HG02970 (cell line): ENCODE measurements around the gene COPRS.
A peak's percentile ranks its signal among the peaks of the same experiment; 100 is the strongest.

Experiments
- ATAC-seq: cut with Tn5 transposase; IDR thresholded peaks from one replicate; pipeline ENCODE4 v1.9.1; 2021; ENCODE audit warnings: mild to moderate bottlenecking, moderate library complexity, moderate number of reproducible peaks; ENCODE audit not compliant: unreplicated experiment, low FRiP score

COPRS gene, protein sequence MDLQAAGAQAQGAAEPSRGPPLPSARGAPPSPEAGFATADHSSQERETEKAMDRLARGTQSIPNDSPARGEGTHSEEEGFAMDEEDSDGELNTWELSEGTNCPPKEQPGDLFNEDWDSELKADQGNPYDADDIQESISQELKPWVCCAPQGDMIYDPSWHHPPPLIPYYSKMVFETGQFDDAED

DNA sequence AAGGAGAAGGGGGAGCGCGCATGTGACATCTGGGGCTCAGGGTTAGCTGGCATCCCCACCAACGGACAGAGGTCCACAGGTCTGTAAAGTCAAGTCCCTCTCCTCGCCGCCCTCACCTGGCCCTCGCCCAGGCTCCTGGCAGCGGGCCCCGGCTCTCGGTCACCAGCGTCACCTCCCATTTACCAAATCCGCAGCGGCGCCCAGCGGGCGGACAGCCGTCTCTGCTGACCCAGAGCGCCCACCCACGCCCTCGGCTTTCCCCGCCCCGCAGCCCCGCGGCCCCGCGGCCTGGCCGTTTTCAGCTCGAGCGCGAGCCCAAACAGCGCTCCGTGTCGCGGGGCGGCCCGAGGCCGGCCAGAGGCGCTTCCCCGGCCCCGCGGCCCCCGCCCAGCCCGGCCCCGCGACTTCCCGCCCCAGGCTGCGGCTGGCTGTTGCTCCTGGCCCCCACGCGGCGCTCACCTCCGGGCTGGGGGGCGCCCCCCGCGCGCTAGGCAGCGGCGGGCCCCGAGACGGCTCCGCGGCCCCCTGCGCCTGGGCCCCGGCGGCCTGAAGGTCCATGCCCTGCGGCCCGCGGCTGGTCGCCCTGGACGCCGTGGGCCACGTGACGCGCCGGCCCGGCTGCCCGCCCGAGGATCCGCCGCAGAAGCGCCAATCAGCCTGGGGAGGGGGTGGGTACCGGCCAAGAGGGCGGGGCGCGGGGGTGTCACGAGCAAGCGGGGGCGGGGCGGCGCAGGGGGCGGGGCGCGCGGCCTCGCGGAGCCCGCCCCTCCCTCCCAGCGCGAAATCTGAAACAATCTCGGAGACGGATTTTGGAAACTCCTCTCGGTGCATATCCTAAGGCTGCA lies at the start of gene COPRS:
TSS of gene COPRS (minus strand) at position 603 of the 845 bp plus-strand sequence. CDS start at position 558, 45 bp downstream.
- ATAC-seq: peak; percentile 72

DNA sequence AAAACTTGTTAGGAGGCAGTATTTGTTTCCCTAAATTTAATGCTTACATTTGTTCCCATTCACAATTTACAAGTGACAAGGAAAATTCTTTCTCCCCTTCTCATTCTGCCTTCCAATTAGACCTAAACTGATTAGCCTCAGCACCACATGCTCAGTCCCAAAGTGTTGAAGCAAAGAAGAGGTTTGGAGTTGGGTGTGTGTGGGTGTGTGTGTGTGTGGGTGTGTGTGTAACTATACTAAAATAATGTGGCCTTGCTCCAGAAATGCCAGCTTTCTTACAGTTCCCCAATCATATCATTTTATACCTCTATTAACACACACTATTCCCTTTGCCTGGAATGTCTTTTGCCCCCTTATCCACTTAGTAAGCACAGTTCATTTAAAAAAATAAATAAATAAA lies 49.3 kb upstream of the COPRS start:
- no peak for ATAC-seq

DNA sequence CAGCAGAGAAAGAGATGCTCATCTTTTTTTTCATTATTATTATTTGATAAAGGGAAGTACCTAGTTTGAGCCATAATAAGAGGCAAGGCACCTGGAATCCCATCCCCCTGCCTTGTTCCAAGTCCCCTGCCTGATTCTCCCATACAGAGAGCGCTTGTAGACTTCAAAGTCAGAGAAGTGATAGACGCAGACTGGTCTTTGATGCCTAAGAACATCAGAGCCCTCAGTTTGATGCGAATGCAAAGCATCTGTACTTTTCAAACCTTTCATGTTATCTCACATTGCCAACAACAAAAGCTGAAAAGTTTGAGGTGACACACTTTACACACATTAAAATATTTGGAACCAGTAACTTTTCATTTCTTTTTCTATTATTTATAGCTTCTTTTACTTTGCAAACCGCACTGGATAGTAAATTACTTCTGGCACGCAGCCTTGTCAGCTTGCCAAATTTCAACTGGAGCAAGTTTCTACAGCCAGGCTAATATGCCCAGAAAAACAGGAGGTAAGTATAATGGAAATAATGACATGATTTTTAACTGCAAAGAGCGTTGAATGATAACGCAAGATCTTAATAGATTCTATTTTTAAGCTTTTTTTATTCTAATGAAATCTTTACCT lies 48.4 kb upstream of the COPRS start:
- no peak for ATAC-seq

DNA sequence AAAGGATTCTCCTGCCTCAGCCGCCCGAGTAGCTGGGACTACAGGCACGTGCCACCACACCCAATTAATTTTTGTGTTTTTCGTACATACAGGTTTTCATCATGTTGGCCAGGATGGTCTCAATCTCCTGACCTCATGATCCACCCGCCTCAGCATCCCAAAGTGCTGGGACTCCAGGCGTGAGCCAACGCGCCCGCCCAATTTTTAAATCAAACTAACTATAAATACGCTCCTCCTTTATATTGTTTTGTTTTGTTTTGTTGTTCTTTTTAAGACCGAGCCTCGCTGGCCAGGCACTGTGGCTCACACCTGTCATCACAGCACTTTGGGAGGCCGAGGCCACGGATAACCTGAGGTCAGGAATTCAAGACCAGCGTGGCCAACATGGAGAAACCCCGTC lies 44.4 kb upstream of the COPRS start:
- no peak for ATAC-seq

DNA sequence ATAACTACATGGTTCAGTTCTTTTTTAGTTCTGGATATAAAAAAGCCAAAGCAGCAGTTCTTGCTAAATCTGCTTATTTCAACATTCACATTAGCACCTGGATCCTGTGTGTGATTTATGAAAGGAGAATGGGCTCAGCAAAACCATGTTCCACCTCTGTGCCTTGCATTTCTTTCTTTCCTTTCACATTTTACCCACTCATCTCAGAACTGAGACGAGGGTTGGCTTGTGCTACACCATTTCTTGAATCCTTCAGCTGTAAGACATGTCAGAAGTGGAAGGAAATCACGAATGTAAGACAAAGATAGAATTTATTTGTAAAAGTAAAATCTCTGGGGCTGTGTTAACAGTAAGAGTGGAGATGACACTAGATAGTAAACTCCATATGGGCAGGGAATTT lies 43.6 kb upstream of the COPRS start:
- no peak for ATAC-seq

DNA sequence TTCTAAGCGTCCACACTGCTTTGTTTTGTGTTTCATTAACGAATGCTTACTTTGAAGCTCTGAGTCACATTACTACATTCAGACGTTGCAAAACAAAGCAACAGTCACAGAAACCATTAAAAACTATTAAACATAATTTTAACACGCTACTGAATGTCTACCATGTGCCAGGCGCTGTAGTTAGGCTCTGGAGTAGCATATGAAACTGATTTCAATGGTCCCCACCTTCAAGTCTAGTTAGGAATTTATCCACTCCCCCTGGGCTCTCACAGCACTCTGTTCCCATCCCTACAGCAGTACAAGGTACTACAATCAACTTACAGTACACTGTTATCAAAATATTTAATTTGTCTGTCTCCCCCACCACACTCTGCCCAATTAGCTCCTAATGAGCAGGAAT lies 41.8 kb upstream of the COPRS start:
- ATAC-seq: peak; percentile 8

DNA sequence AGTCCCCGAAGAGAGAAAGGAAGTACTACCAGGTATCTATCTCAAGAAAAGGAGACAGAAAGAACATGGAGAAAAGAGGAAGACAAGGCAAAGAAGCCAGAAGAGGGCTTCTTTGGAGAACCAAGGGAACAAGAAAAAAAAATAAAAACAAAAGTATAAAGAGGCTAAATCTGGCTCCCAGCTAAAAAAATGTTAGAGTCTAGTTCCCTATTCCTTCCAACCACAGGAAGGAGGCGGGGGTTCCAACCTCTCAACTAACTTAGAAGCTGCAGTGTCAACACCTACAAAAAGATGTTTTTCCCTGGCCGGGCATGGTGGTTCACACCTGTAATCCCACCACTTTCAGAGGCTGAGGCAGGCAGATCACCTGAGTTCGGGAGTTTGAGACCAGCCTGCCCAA lies 29.1 kb upstream of the COPRS start:
- no peak for ATAC-seq

DNA sequence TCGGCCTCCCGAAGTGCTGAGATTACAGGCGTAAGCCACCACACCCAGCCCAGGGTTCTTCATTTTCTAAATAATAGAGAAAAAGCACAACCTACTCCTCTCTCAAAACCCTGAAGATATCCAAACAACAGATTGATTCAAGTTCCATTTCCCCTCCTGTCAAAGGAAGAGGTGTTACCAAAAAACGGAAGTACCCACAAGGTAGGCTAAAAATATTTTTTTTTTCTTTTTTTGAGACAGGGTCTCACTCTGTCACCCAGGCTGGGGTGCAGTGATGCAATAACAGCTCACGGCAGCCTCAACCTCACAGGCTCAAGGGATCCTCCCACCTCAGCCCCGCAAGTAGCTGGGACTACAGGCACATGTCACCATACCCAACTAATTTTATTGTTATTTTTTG lies 23.5 kb upstream of the COPRS start:
- ATAC-seq: no peak

DNA sequence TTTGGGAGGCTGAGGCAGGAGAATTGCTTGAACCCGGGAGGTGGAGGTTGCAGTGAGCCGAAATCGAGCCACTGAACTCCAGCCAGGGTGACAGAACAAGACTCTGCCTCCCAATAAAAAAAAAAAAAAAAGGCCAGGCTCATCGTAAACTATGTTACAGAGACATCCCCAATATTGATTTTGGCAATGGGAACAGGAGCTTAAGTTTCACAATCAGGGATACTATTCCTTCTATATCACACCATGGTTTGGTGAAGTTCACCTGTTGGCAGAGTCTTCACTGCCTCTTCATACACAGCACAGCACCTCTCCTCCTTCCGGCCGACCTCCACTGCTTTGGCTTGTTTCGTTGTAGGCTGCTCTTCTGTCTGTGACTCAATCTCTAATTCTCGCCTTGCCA lies 21.3 kb upstream of the COPRS start:
- ATAC-seq: no peak

DNA sequence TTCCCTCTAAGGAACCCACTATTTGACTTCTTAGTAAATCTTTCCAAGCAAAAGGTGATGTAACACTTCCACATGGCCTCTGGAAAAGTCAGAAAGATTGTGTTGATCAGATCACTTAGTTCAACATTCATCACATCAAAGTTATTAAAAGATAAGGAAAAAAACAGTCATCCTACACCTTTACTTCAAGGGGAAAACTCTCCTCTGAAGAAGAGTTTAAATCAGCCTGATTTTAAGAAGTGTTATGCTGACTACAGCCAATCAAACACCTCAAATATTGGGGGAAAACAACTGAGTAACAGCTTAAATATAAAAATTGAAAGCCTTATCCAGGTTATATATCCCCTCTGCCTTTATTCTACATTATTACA lies 19.6 kb upstream of the COPRS start:
- ATAC-seq: no peak

DNA sequence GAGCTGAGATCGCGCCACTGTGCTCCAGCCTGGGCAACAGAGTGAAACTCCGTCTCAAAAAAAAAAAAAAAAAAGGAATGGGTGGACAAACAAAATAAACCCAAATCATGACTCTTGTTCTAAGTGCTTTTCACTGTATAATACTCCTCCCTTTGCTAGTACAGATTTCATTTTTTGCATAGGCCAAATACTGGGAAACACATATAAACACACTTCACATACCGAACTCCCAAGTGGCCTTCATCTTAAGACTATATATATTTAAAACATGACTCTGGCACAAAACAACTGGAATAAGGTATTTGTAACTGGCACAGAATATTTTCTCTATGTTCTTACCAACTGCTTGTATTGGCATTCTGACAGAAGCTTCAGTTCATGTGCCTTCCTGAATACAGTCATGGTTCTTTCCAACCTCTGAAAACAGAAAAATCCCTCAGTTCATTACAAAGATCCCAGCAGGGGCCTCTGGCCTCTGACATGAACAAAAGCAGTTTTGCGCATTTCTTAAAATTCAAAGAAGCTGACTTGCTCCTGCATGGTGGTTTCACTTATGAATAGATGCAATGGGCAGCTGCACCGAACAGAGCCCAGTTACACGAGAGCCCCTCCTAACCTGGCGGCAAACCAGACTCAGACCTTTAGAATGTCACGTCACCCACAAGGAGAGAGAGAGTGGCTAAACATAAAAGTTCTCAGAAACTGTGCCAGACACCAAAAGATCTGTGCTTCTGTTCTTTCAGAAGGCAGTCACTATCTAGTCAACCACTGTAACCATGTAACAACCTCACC lies 19.1 kb upstream of the COPRS start:
- no peak for ATAC-seq

DNA sequence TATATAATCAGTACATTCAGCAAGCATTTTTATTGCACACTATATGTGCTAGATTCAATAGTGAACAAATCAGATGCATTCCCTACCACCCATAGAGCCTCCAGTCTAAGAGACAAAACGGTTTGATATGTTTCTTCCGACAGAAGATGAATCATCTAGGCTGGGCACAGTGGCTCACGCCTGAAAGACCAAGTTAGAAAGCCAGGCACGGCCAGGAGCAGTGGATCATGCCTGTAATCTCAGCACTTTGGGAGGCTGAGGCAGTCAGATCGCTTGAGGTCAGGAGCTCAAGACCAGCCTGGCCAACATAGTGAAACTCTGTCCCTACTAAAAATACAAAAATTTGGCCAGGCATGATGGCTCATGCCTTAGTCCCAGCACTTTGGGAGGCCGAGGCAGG lies 18.3 kb upstream of the COPRS start:
- ATAC-seq: no peak

DNA sequence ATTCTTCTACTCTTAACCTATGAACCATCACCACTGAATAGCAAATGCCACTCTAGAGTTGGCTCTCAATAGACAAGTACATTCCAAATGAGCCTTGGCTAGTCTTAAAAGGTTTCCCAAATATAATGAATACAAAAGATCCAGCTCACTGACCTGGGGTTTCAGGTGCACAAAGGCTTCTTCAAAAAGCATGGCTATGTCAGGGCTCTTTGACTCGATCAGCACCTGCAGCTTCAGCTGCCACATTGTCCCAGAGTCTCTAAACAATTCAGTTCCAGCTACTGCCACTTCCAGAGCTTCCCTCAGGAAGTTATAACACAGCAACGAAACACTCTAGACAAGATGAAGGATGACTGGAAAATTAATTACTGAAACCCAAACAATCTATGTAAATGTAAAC lies 16.0 kb upstream of the COPRS start:
- no peak for ATAC-seq

DNA sequence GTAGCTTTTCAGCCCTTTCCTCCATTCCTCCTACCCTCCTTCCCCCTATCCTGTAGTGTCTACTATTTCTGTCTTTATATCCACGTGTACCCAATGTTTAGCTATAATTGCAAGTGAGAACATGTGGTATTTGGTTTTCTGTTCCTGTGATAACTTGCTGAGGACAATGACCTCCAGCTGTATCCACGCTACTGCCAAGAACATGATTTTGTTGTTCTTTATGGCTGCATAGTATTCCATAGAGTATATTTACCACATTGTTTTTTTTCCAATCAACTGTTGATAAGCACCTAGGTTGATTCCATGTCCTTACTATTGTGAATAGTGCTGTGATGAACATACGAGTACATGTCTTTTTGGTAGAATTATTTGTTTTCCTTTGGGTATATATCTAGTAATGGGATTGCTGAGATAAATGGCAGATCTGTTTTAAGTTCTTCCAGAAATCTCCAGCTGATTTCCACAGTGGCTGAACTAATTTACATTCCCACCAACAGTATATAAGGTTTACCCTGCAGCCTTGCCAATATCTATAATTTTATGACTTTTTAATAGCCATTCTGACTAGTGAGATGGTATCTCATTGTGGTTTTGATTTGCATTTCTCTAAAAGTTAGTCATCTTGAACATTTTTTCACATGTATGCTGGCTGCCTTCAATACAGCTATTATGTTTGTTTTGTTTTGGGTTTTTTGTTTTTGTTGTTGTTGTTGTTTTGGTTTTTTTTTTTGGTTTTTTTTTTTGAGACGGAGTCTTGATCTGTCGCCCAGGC lies 10.9 kb upstream of the COPRS start:
- ATAC-seq: no peak

DNA sequence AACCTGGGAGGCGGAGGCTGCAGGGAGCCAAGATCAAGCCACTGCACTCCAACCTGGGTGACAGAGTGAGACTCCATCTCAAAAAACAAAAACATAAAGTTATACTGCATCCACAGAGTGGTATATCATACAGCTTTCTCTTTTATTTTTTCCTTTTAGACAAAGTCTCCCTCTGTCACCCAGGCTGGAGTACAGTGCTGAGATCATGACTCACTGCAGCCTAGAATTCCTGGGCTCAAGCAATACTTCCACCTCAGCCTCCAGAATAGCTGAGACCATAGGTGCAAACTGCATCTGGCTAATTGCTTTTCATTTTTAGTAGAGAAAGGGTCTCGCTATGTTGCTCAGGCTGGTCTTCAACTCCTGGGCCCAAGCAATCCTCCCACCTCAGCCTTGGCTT lies 10.0 kb upstream of the COPRS start:
- no peak for ATAC-seq

DNA sequence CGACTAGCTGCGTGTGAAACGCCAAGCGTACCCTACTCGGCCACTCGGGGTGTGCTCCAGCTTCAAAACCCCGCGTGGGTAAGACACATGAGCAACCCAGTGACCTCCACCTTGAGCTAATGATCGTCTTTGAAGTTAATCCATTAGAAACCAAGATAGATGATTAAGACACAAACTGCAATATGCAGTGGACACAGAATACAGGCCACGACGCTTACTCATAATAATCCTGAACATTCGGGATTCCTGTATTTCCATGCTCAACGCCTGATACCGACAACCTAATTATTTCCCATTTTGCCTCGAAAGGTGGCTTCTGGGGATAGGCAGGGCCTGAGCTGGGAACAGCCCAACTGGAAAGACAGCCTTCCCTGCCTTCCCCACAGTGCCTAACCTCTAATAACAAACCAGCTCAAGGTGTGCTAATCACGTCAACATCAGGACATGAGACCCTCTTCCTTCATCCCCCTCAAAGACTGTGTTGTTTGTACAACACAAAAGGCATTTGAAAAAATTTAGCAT lies 504 bp upstream of the COPRS start:
- no peak for ATAC-seq

DNA sequence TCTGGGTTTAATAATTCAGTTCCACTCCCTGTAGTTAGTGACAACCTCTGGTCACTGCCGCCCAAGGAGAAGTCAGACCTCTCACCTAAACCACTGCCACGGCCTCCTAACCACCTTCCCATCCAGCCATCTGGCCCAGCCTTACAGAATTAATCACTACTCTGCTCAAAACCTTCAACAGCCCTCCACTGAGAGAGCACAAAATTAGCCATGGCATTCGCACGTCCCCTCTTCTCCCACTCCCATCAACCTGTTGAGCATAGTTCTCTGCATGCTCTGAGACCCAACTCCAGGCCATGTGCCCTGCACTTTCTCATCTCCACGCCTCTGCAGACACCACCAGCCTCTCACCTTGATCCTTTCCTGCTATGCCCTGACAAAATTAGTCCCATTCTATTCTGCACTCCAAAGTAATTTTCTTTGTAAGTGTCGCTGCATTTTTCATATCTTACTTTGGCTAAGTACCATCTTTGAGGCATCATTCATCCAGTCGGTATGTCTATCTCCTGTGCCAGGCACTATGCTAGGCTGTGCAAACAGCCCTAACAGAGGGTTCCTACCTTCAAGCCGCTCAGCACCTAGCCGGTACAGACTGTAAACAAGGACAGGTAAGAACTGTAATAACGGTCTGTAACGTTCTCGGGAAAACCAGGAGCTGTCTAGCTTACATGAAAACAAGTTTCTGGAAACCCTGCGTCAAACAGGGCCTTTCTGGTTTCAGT lies 963 bp downstream of the COPRS start:
- no peak for ATAC-seq

DNA sequence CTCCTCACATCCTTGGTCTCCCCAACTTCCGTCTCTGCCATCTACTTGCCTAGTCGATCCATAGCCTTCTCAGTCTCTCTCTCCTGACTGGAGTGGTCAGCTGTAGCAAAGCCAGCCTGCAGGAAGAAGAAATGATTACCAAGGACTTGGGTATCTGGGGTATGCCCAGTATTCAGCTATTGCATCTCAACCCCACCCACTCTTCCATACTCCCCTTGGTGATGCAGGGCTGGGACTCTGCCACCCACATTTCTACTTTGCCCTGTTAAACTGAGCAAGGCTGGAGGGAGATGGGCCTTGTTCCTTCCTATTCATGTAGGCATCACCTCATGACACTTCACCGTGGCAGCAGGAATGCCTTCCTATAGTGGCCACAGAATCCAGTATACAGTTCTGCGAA lies 2.3 kb downstream of the COPRS start:
- ATAC-seq: no peak

DNA sequence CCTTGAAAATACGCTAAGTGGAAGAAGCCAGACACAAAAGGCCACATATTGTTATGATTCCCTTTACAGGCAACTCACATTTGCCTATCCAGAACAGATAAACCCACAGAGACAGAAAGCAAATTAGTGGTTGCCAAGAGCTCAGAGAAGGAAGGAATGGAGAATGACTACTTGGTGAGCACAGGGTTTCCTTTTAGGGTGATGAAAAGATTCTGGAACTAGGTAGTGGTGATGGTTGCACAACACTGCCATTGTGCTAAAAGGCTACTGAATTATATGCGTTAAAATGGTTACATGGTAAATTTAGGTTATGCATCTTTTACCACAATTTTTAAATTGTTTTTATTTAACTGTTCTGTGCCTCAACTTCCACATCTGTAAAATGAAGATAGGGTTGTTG lies 4.4 kb downstream of the COPRS start:
- ATAC-seq: no peak
